Liver (tissue), 9 donors: ENCODE measurements around the gene KRT33B. TPM values are rescaled to one million over a fixed set of nuclear protein-coding genes. Genes with fewer than 3 reads are reported as not detected.

Source experiments
- DNase-seq: peaks from one replicate; pipeline ENCODE4 v3.0.0-alpha.2; 2017; ENCODE audit warnings: low spot score
- H3K27ac ChIP-seq, 2 donors: one replicate each; pipeline ENCODE4 v1.7.0; 2013; ENCODE audit warnings: inconsistent platforms in 2 of 2, low read length in 2 of 2, control low read depth in 1 of 2, low read depth in 1 of 2, mild to moderate bottlenecking in 1 of 2
- H3K27me3 ChIP-seq, 4 donors: one replicate each; pipeline versions ENCODE4 v1.6.1 to v1.7.0; 2013; ENCODE audit warnings: low read length in 3 of 4, inconsistent platforms in 1 of 4, mild to moderate bottlenecking in 1 of 4, moderate library complexity in 1 of 4; ENCODE audit not compliant: control insufficient read depth in 4 of 4, insufficient read depth in 4 of 4
- H3K36me3 ChIP-seq, 4 donors: one replicate each; pipeline versions ENCODE4 v1.6.1 to v1.7.0; 2013; ENCODE audit warnings: low read length in 3 of 4, mild to moderate bottlenecking in 3 of 4, low read depth in 1 of 4, moderate library complexity in 1 of 4; ENCODE audit not compliant: control insufficient read depth in 4 of 4, insufficient read depth in 3 of 4
- H3K4me1 ChIP-seq, 4 donors: one replicate each; pipeline versions ENCODE4 v1.6.1 to v1.7.0; 2013; ENCODE audit warnings: low read length in 3 of 4, mild to moderate bottlenecking in 3 of 4, moderate library complexity in 1 of 4; ENCODE audit not compliant: control insufficient read depth in 4 of 4, insufficient read depth in 4 of 4
- H3K4me3 ChIP-seq, 3 donors: one replicate each; pipeline versions ENCODE4 v1.6.1 to v1.7.0; 2013; ENCODE audit warnings: low read length in 3 of 3, control low read depth in 1 of 3, low read depth in 1 of 3, mild to moderate bottlenecking in 1 of 3
- H3K9ac ChIP-seq, 2 donors: one replicate each; pipeline ENCODE4 v1.7.0; 2013; ENCODE audit warnings: low read length in 2 of 2, mild to moderate bottlenecking in 2 of 2, moderate library complexity in 2 of 2, control low read depth in 1 of 2, low read depth in 1 of 2
- H3K9me3 ChIP-seq, 4 donors: one replicate each; pipeline versions ENCODE4 v1.6.1 to v1.7.0; 2013; ENCODE audit warnings: low read length in 3 of 4; ENCODE audit not compliant: control insufficient read depth in 4 of 4
- CTCF ChIP-seq: fragments of 150-350 bp; IDR thresholded peaks from 2 replicates; pipeline ENCODE4 v1.5.1; 2017; ENCODE audit warnings: improper control_type of control experiment, low read depth, low read length; ENCODE audit not compliant: missing input control
- EGR1 ChIP-seq, 2 donors: IDR thresholded peaks; 2 replicates each; pipeline ENCODE4 v1.6.1; 2016 to 2018; ENCODE audit warnings: antibody characterized with exemption in 2 of 2, low read depth in 2 of 2
- FOXA1 ChIP-seq: IDR thresholded peaks from 2 replicates; pipeline ENCODE4 v1.6.1; 2016; ENCODE audit warnings: antibody characterized with exemption
- FOXA2 ChIP-seq: IDR thresholded peaks from 2 replicates; pipeline ENCODE4 v1.6.1; 2016; ENCODE audit warnings: antibody characterized with exemption
- GABPA ChIP-seq, 2 donors: IDR thresholded peaks in 1 of 2; conservative IDR thresholded peaks in 1 of 2; 2 replicates each; pipeline ENCODE4 v1.6.1; 2016; ENCODE audit warnings: antibody characterized with exemption in 2 of 2, mild to moderate bottlenecking in 1 of 2, moderate library complexity in 1 of 2
- HNF4A ChIP-seq, 2 donors: conservative IDR thresholded peaks; 2 replicates each; pipeline ENCODE4 v1.6.1; 2016; ENCODE audit warnings: antibody characterized with exemption in 2 of 2, mild to moderate bottlenecking in 2 of 2
- NR2F2 ChIP-seq: IDR thresholded peaks from 2 replicates; pipeline ENCODE4 v1.6.1; 2016; ENCODE audit warnings: antibody characterized with exemption
- RAD21 ChIP-seq, 2 donors: IDR thresholded peaks; 2 replicates each; pipeline ENCODE4 v1.6.1; 2016; ENCODE audit warnings: antibody characterized with exemption in 2 of 2, mild to moderate bottlenecking in 2 of 2
- REST ChIP-seq: IDR thresholded peaks from 2 replicates; pipeline ENCODE4 v1.6.1; 2016; ENCODE audit warnings: antibody characterized with exemption, mild to moderate bottlenecking
- TAF1 ChIP-seq: conservative IDR thresholded peaks from 2 replicates; pipeline ENCODE4 v1.6.1; 2016; ENCODE audit warnings: antibody characterized with exemption, mild to moderate bottlenecking
- YY1 ChIP-seq: IDR thresholded peaks from 2 replicates; pipeline ENCODE4 v1.6.1; 2016; ENCODE audit warnings: antibody characterized with exemption, mild to moderate bottlenecking
- WGBS: extraction: QIAGEN DNeasy Blood & Tissue Kit; methylation state at CpG from one replicate; pipeline ENCODE4 v1.1.7; 2013; 5-methylcytosine and 5-hydroxymethylcytosine counted together
- polyA plus RNA-seq, 2 donors: library from polyadenylated mRNA; stranded (reverse) in 1 of 2; unstranded in 1 of 2; fragments of 200-250 nt in 1 of 2; fragments of >200 nt in 1 of 2; fragmentation: Nextera tagmentation in 1 of 2; extraction: Ambion mirVana in 1 of 2; gene quantifications; one replicate each; pipeline versions ENCODE4 v1.2.1 to v1.2.3, GENCODE V29; 2013 to 2015
- total RNA-seq, 2 donors: library from RNA; depleted of rRNA; stranded (reverse); fragments of >200 nt; gene quantifications; one replicate each; pipeline ENCODE4 v1.2.3, GENCODE V29; 2014
- donor health status: healthy.
- donor health status: healthy.
- donor health status: healthy.
- donor health status: healthy.
- donor health status: healthy.

The KRT33B gene
- total and polyA plus RNA-seq, 4 donors = not detected

- TF ChIP-seq REST (no peak), FOXA1 (no peak), FOXA2 (no peak), YY1 (no peak)
These were observed 23.6 kb downstream of the KRT33B start (continued) for GRCh38 chr17:41345992-41346391.

GRCh38 chr17:41343029-41343428, 26.6 kb downstream of the KRT33B start:
- H3K9ac ChIP-seq = no peak overlapping the region
- H3K27me3 ChIP-seq = no peaks in the 10 kb centered on the region
- H3K36me3 ChIP-seq = no peaks in the 10 kb centered on the region
- no peaks in the 10 kb centered on the region for H3K4me1 ChIP-seq
- TF ChIP-seq EGR1 (IDR thresholded peaks at IDR 0.05; ENCODE audit: low read depth in 2 of 2) (no peak), FOXA1 (no peak), REST (no peak), NR2F2 (no peak), CTCF (no peak), FOXA2 (no peak), TAF1 (no peak), GABPA (IDR thresholded peaks at IDR 0.05 in 1 of 2, conservative IDR thresholded peaks at IDR 0.05 in 1 of 2) (no peak), RAD21 (IDR thresholded peaks at IDR 0.05) (no peak), HNF4A (conservative IDR thresholded peaks at IDR 0.05) (no peak)
- H3K9me3 ChIP-seq = no peaks in the 10 kb centered on the region
- DNase-seq = no peak
- WGBS = 83% methylated on average over 3 of the region's 3 CpGs
- H3K27ac ChIP-seq = no peak overlapping the region
- no peak overlapping the region for H3K4me3 ChIP-seq
